ENCODE measurements around the gene TSC22D4.
"Not testable (repeated sequence)": the region's sequence is repeated elsewhere in the genome, so short reads cannot be mapped to it uniquely, and the experiment has no call there.

The TSC22D4 gene

GRCh38 chr7:100464791-100465190 is 14.2 kb downstream of the TSC22D4 start:
- H3K79me2 ChIP-seq, result no peaks in the 10 kb centered on the region
- no peak overlapping the region for H3K27ac ChIP-seq
- H3K27me3 ChIP-seq (ENCODE audit: control insufficient read depth, insufficient read depth, low read length), result no peaks in the 10 kb centered on the region
- no peak overlapping the region for H3K4me2 ChIP-seq (ENCODE audit: low read length)
- H3K9me3 ChIP-seq (ENCODE audit: control insufficient read depth, low read length), result no peaks in the 10 kb centered on the region
- H3K9ac ChIP-seq, result no peak overlapping the region
- no peak for TF ChIP-seq CTCF (IDR thresholded peaks at IDR 0.05)
- peaks cover 6% of the 10 kb centered on the region for H3K4me1 ChIP-seq
- no peaks in the 10 kb centered on the region for H3K36me3 ChIP-seq (ENCODE audit: control insufficient read depth, insufficient read depth, low read length)
- no peak overlapping the region for H3K4me3 ChIP-seq (ENCODE audit: low read depth, low read length)
- no peak overlapping the region for H2AFZ ChIP-seq

- Histone ChIP-seq H3K27me3 (ENCODE audit: control insufficient read depth, insufficient read depth, low read length) (no peaks in the 10 kb centered on the region), H3K4me2 (ENCODE audit: low read length) (no peak within 1 kb of the TSS), H3K9ac (no peak within 1 kb of the TSS), H3K4me1 (peaks cover 6% of the 10 kb centered on the region), H3K36me3 (ENCODE audit: control insufficient read depth, insufficient read depth, low read length) (no peaks in the 10 kb centered on the region), H2AFZ (no peak within 1 kb of the TSS), H3K27ac (no peak within 1 kb of the TSS), H3K9me3 (ENCODE audit: control insufficient read depth, low read length) (no peaks in the 10 kb centered on the region), H3K4me3 (ENCODE audit: low read depth, low read length) (no peak within 1 kb of the TSS), H3K79me2 (no peaks in the 10 kb centered on the region)
- no peak for TF ChIP-seq CTCF (IDR thresholded peaks at IDR 0.05)
Measured at GRCh38 chr7:100464210-100464660, 14.8 kb downstream of the TSC22D4 start, which contains the start of gene SPACDR. SPACDR (minus strand) TSS chr7:100464260; CDS start chr7:100464025, 235 bp downstream.

GRCh38 chr7:100457033-100457432 is 22.0 kb downstream of the TSC22D4 start:
- no peak overlapping the region for H3K4me3 ChIP-seq (ENCODE audit: low read depth, low read length)
- no peaks in the 10 kb centered on the region for H3K27me3 ChIP-seq (ENCODE audit: control insufficient read depth, insufficient read depth, low read length)
- no peak overlapping the region for H3K9ac ChIP-seq
- no peaks in the 10 kb centered on the region for H3K9me3 ChIP-seq (ENCODE audit: control insufficient read depth, low read length)
- H3K4me2 ChIP-seq (ENCODE audit: low read length), result no peak overlapping the region
- no peaks in the 10 kb centered on the region for H3K79me2 ChIP-seq
- no peak overlapping the region for H2AFZ ChIP-seq
- TF ChIP-seq CTCF (IDR thresholded peaks at IDR 0.05), result no peak
- H3K27ac ChIP-seq, result no peak overlapping the region
- H3K4me1 ChIP-seq, result no peaks in the 10 kb centered on the region
- no peaks in the 10 kb centered on the region for H3K36me3 ChIP-seq (ENCODE audit: control insufficient read depth, insufficient read depth, low read length)

GRCh38 chr7:100456562-100456961 is 22.5 kb downstream of the TSC22D4 start:
- Histone ChIP-seq H3K9me3 (ENCODE audit: control insufficient read depth, low read length) (no peaks in the 10 kb centered on the region), H3K79me2 (no peaks in the 10 kb centered on the region), H3K4me1 (no peaks in the 10 kb centered on the region), H3K4me2 (ENCODE audit: low read length) (no peak overlapping the region), H3K27ac (no peak overlapping the region), H2AFZ (no peak overlapping the region), H3K27me3 (ENCODE audit: control insufficient read depth, insufficient read depth, low read length) (no peaks in the 10 kb centered on the region), H3K4me3 (ENCODE audit: low read depth, low read length) (no peak overlapping the region), H3K9ac (no peak overlapping the region), H3K36me3 (ENCODE audit: control insufficient read depth, insufficient read depth, low read length) (no peaks in the 10 kb centered on the region)
- no peak for TF ChIP-seq CTCF (IDR thresholded peaks at IDR 0.05)

- TF ChIP-seq CTCF (IDR thresholded peaks at IDR 0.05), result no peak
- Histone ChIP-seq H3K4me3 (ENCODE audit: low read depth, low read length) (no peak overlapping the region), H3K79me2 (no peaks in the 10 kb centered on the region), H3K27me3 (ENCODE audit: control insufficient read depth, insufficient read depth, low read length) (no peaks in the 10 kb centered on the region), H3K36me3 (ENCODE audit: control insufficient read depth, insufficient read depth, low read length) (no peaks in the 10 kb centered on the region), H3K27ac (no peak overlapping the region), H2AFZ (no peak overlapping the region), H3K9me3 (ENCODE audit: control insufficient read depth, low read length) (no peaks in the 10 kb centered on the region), H3K4me1 (no peaks in the 10 kb centered on the region), H3K4me2 (ENCODE audit: low read length) (no peak overlapping the region), H3K9ac (no peak overlapping the region)
Measured at GRCh38 chr7:100455206-100455605, 23.8 kb downstream of the TSC22D4 start.

GRCh38 chr7:100453854-100454253 is 25.2 kb downstream of the TSC22D4 start:
- not testable (repeated sequence) for H2AFZ ChIP-seq; H3K4me2 ChIP-seq (ENCODE audit: low read length); H3K4me1 ChIP-seq; H3K36me3 ChIP-seq (ENCODE audit: control insufficient read depth, insufficient read depth, low read length); H3K9me3 ChIP-seq (ENCODE audit: control insufficient read depth, low read length); H3K4me3 ChIP-seq (ENCODE audit: low read depth, low read length); H3K9ac ChIP-seq; H3K27ac ChIP-seq; H3K27me3 ChIP-seq (ENCODE audit: control insufficient read depth, insufficient read depth, low read length); H3K79me2 ChIP-seq

All from parathyroid adenoma (tissue), 2 donors.